ENCODE results near the gene SOX10. TPM values are rescaled to one million over a fixed set of nuclear protein-coding genes. Genes with fewer than 3 reads are reported as not detected.
"Not testable (repeated sequence)": the region's sequence is repeated elsewhere in the genome, so short reads cannot be mapped to it uniquely, and the experiment has no call there.

SOX10 gene
- total RNA-seq, 1 experiment from 2014 or later, result 2.7 TPM

DNA sequence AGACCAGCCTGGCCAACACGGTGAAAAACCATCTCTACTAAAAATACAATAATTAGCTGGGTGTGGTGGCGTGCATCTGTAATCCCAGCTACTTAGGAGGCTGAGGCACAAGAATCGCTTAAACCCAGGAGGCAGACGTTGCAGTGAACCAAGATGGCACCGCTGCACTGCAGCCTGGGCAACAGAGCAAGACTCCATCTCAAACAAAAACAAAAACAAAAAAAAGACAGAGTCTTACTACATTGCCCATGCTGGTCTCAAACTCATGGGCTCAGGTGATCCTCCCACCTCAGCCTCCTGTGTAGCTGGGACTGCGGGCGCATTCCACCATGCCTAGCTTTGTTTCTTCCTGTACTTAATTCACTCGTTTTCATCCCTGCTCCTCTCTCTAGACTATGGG lies 8.3 kb downstream of the SOX10 start:
- ATAC-seq; H3K9me3 Mint-ChIP-seq; POLR2A ChIA-PET; DNase-seq (ENCODE audit: low spot score); H3K27me3 Mint-ChIP-seq (ENCODE audit: low read depth); CTCF ChIA-PET; H3K4me3 Mint-ChIP-seq: not testable (repeated sequence)
- Mint-ChIP-seq H3K4me1 (peaks cover 16% of the 10 kb centered on the region), H3K27ac (peak overlapping the region; percentile 61; the same call in 1 of the 2 replicates), H3K36me3 (peaks cover 11% of the 10 kb centered on the region; the same call in 1 of the 2 replicates)
- 0 out of 2 replicates have a peak, but pooled peaks have one; percentile 31 for TF ChIP-seq ZNF121 (CRISPR knock-in tag; IDR thresholded peaks at IDR 0.05)

DNA sequence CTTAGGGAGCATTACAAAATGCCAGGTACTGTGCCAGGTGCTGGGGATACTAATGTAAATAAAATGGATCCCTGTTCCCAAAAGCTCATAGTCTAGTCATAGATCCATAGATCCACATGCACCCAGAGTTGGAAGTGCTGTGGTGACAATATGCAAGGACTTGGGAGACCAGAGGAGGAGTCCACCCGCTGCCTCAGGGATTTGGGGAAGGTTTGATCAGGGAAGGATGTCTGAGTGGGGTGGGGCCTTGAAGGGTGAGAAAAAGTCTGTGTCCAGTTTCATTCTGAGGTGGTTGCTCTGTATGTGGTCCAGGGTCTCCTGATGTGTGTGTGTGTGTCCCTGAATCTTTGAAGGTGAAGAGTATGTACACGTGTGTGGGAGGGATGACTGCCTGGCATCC lies 9.2 kb downstream of the SOX10 start:
- no peak for DNase-seq (ENCODE audit: low spot score)
- ChIA-PET CTCF (no interaction called here), POLR2A (no interaction called here)
- ATAC-seq, result no peak
- Mint-ChIP-seq H3K27ac (no peak overlapping the region), H3K9me3 (no peaks in the 10 kb centered on the region), H3K4me3 (no peak overlapping the region), H3K36me3 (peaks cover 11% of the 10 kb centered on the region; the same call in 1 of the 2 replicates), H3K27me3 (ENCODE audit: low read depth) (no peaks in the 10 kb centered on the region), H3K4me1 (peaks cover 22% of the 10 kb centered on the region)
- TF ChIP-seq GABPB1 (CRISPR knock-in tag; IDR thresholded peaks at IDR 0.05), result no peak
- no peak for TF ChIP-seq ZNF232 (CRISPR knock-in tag; IDR thresholded peaks at IDR 0.05)
- no peak for TF ChIP-seq SP1 (CRISPR knock-in tag; conservative IDR thresholded peaks at IDR 0.05)
- no peak for TF ChIP-seq NFE2L1 (CRISPR knock-in tag; IDR thresholded peaks at IDR 0.05)
- TF ChIP-seq SMAD3 (CRISPR knock-in tag; IDR thresholded peaks at IDR 0.05; ENCODE audit: borderline replicate concordance), result no peak
- no peak for TF ChIP-seq TP53 (CRISPR knock-in tag; IDR thresholded peaks at IDR 0.05)

DNA sequence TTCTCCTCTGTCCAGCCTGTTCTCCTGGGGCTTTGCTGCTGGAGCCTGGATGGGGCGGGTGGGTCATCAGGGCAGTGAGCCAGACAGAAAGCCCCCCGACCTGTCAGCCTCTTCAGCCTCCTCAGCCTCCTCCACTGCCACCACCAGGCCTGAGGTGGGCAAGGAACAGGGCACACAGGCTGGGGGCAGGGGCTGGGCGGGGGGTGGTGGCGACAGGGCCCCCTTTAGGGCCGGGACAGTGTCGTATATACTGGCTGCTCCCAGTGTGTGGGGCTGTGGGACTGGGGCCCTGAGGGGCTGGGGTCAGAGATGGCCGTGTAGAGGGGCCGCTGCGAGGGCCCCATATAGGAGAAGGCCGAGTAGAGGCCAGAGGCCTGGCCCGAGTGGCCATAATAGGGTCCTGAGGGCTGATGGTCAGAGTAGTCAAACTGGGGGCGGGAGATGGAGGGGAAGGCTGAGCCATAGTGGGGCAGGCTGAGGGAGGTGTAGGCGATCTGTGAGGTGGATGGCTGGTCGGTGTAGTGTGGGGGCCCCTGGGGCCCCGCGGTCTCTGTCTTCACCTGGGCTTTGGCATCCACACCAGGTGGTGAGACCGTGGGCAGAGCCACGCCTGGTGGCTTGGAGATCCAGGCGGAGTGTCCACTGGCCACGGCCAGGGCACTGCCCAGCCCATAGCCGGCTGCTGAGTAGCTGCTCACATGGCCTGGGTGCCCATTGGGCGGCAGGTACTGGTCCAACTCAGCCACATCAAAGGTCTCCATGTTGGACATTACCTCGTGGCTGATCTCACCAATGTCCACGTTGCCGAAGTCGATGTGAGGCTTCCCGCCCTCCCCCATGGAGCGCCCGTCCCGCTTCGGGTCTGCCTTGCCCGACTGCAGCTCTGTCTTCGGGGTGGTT lies 10.8 kb downstream of the SOX10 start:
- ChIA-PET CTCF (interaction anchor here (0.5 to 3.8 kb wide), 3 partner anchors 9 to 156 kb away, joined by 3 to 25 read pairs (median 3); no protein-coding TSS in a partner anchor), POLR2A (no interaction called here)
- peaks cover 22% of the 10 kb centered on the region for H3K4me1 Mint-ChIP-seq
- H3K9me3 Mint-ChIP-seq, result peaks cover 5% of the 10 kb centered on the region; the same call in 1 of the 2 replicates
- ATAC-seq (no peak), DNase-seq (ENCODE audit: low spot score) (no peak)
- no peaks in the 10 kb centered on the region for H3K27me3 Mint-ChIP-seq (ENCODE audit: low read depth)
- H3K4me3 Mint-ChIP-seq, result no peak overlapping the region
- no peak for TF ChIP-seq ZNF671 (CRISPR knock-in tag; IDR thresholded peaks at IDR 0.05)
- TF ChIP-seq, protein P1, sequence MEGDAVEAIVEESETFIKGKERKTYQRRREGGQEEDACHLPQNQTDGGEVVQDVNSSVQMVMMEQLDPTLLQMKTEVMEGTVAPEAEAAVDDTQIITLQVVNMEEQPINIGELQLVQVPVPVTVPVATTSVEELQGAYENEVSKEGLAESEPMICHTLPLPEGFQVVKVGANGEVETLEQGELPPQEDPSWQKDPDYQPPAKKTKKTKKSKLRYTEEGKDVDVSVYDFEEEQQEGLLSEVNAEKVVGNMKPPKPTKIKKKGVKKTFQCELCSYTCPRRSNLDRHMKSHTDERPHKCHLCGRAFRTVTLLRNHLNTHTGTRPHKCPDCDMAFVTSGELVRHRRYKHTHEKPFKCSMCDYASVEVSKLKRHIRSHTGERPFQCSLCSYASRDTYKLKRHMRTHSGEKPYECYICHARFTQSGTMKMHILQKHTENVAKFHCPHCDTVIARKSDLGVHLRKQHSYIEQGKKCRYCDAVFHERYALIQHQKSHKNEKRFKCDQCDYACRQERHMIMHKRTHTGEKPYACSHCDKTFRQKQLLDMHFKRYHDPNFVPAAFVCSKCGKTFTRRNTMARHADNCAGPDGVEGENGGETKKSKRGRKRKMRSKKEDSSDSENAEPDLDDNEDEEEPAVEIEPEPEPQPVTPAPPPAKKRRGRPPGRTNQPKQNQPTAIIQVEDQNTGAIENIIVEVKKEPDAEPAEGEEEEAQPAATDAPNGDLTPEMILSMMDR (IDR thresholded peaks at IDR 0.05), result no peak
- TF ChIP-seq, protein P2, sequence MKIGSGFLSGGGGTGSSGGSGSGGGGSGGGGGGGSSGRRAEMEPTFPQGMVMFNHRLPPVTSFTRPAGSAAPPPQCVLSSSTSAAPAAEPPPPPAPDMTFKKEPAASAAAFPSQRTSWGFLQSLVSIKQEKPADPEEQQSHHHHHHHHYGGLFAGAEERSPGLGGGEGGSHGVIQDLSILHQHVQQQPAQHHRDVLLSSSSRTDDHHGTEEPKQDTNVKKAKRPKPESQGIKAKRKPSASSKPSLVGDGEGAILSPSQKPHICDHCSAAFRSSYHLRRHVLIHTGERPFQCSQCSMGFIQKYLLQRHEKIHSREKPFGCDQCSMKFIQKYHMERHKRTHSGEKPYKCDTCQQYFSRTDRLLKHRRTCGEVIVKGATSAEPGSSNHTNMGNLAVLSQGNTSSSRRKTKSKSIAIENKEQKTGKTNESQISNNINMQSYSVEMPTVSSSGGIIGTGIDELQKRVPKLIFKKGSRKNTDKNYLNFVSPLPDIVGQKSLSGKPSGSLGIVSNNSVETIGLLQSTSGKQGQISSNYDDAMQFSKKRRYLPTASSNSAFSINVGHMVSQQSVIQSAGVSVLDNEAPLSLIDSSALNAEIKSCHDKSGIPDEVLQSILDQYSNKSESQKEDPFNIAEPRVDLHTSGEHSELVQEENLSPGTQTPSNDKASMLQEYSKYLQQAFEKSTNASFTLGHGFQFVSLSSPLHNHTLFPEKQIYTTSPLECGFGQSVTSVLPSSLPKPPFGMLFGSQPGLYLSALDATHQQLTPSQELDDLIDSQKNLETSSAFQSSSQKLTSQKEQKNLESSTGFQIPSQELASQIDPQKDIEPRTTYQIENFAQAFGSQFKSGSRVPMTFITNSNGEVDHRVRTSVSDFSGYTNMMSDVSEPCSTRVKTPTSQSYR (CRISPR knock-in tag; IDR thresholded peaks at IDR 0.05), result no peak
- TF ChIP-seq, protein P3, sequence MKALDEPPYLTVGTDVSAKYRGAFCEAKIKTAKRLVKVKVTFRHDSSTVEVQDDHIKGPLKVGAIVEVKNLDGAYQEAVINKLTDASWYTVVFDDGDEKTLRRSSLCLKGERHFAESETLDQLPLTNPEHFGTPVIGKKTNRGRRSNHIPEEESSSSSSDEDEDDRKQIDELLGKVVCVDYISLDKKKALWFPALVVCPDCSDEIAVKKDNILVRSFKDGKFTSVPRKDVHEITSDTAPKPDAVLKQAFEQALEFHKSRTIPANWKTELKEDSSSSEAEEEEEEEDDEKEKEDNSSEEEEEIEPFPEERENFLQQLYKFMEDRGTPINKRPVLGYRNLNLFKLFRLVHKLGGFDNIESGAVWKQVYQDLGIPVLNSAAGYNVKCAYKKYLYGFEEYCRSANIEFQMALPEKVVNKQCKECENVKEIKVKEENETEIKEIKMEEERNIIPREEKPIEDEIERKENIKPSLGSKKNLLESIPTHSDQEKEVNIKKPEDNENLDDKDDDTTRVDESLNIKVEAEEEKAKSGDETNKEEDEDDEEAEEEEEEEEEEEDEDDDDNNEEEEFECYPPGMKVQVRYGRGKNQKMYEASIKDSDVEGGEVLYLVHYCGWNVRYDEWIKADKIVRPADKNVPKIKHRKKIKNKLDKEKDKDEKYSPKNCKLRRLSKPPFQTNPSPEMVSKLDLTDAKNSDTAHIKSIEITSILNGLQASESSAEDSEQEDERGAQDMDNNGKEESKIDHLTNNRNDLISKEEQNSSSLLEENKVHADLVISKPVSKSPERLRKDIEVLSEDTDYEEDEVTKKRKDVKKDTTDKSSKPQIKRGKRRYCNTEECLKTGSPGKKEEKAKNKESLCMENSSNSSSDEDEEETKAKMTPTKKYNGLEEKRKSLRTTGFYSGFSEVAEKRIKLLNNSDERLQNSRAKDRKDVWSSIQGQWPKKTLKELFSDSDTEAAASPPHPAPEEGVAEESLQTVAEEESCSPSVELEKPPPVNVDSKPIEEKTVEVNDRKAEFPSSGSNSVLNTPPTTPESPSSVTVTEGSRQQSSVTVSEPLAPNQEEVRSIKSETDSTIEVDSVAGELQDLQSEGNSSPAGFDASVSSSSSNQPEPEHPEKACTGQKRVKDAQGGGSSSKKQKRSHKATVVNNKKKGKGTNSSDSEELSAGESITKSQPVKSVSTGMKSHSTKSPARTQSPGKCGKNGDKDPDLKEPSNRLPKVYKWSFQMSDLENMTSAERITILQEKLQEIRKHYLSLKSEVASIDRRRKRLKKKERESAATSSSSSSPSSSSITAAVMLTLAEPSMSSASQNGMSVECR (CRISPR knock-in tag; IDR thresholded peaks at IDR 0.05; ENCODE audit: borderline replicate concordance), result no peak
- TF ChIP-seq, protein P4, sequence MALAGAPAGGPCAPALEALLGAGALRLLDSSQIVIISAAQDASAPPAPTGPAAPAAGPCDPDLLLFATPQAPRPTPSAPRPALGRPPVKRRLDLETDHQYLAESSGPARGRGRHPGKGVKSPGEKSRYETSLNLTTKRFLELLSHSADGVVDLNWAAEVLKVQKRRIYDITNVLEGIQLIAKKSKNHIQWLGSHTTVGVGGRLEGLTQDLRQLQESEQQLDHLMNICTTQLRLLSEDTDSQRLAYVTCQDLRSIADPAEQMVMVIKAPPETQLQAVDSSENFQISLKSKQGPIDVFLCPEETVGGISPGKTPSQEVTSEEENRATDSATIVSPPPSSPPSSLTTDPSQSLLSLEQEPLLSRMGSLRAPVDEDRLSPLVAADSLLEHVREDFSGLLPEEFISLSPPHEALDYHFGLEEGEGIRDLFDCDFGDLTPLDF (CRISPR knock-in tag; IDR thresholded peaks at IDR 0.05), result no peak
- TF ChIP-seq, protein P5, sequence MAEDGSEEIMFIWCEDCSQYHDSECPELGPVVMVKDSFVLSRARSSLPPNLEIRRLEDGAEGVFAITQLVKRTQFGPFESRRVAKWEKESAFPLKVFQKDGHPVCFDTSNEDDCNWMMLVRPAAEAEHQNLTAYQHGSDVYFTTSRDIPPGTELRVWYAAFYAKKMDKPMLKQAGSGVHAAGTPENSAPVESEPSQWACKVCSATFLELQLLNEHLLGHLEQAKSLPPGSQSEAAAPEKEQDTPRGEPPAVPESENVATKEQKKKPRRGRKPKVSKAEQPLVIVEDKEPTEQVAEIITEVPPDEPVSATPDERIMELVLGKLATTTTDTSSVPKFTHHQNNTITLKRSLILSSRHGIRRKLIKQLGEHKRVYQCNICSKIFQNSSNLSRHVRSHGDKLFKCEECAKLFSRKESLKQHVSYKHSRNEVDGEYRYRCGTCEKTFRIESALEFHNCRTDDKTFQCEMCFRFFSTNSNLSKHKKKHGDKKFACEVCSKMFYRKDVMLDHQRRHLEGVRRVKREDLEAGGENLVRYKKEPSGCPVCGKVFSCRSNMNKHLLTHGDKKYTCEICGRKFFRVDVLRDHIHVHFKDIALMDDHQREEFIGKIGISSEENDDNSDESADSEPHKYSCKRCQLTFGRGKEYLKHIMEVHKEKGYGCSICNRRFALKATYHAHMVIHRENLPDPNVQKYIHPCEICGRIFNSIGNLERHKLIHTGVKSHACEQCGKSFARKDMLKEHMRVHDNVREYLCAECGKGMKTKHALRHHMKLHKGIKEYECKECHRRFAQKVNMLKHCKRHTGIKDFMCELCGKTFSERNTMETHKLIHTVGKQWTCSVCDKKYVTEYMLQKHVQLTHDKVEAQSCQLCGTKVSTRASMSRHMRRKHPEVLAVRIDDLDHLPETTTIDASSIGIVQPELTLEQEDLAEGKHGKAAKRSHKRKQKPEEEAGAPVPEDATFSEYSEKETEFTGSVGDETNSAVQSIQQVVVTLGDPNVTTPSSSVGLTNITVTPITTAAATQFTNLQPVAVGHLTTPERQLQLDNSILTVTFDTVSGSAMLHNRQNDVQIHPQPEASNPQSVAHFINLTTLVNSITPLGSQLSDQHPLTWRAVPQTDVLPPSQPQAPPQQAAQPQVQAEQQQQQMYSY (CRISPR knock-in tag; IDR thresholded peaks at IDR 0.05), result no peak
- TF ChIP-seq, protein P6, sequence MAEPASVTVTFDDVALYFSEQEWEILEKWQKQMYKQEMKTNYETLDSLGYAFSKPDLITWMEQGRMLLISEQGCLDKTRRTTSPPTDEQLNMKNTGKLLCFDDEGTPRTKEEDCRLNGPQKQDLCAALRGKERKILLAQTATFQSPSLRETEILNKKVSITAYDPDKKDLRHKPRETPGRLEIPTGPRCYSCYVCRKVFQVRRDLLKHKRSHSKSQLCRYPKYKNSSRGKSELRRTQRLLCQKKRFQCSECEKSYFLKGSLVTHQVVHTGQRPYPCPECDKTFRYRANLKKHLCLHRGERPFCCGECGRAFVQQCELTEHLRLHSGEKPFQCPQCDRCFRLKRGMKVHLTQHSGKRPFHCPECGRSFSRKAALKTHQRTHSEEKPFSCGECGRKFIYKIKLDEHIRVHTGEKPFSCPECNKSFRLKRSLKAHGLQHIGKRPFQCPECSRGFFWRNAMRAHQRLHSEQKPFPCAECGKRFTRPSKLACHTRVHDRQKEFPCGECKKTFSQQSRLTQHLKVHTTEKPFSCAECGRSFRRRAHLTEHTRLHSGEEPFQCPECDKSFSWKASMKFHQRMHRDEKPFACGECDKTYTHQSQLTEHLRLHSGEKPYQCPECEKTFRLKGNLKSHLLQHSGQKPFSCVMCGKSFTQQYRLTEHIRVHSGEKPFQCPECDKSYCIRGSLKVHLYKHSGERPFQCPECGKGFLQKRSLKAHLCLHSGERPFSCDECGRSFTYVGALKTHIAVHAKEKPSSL (CRISPR knock-in tag; conservative IDR thresholded peaks at IDR 0.05), result no peak
- peaks cover 21% of the 10 kb centered on the region for H3K36me3 Mint-ChIP-seq
- H3K27ac Mint-ChIP-seq, result no peak overlapping the region

All from WTC11 (cell line).